ENCODE data around the gene AATF.

AATF gene

GRCh38 chr17:37019741-37020129 lies 71.0 kb downstream of the AATF start:
- TF ChIP-seq CTCF (conservative IDR thresholded peaks at IDR 0.05): no peak
- TF ChIP-seq ZFX (IDR thresholded peaks at IDR 0.05): no peak
- no peak overlapping the region for H3K27ac ChIP-seq

GRCh38 chr17:37024181-37024637 lies 75.5 kb downstream of the AATF start:
- TF ChIP-seq ZFX (IDR thresholded peaks at IDR 0.05): no peak
- no peak for TF ChIP-seq CTCF (conservative IDR thresholded peaks at IDR 0.05)
- peak overlapping the region; percentile 9 for H3K27ac ChIP-seq

GRCh38 chr17:37025238-37025637 lies 76.5 kb downstream of the AATF start:
- H3K27ac ChIP-seq: no peak overlapping the region
- TF ChIP-seq ZFX (IDR thresholded peaks at IDR 0.05) (no peak), CTCF (conservative IDR thresholded peaks at IDR 0.05) (no peak)

GRCh38 chr17:37025847-37026530 lies 77.2 kb downstream of the AATF start:
- no peak for TF ChIP-seq ZFX (IDR thresholded peaks at IDR 0.05)
- no peak overlapping the region for H3K27ac ChIP-seq

GRCh38 chr17:37026531-37026869 lies 77.7 kb downstream of the AATF start:
- H3K27ac ChIP-seq: no peak overlapping the region
- TF ChIP-seq ZFX (IDR thresholded peaks at IDR 0.05) (no peak), CTCF (conservative IDR thresholded peaks at IDR 0.05) (no peak)

GRCh38 chr17:37028040-37028439 lies 79.3 kb downstream of the AATF start:
- TF ChIP-seq ZFX (IDR thresholded peaks at IDR 0.05) (no peak), CTCF (conservative IDR thresholded peaks at IDR 0.05) (no peak)
- H3K27ac ChIP-seq: no peak overlapping the region

- TF ChIP-seq ZFX (IDR thresholded peaks at IDR 0.05) (no peak), CTCF (conservative IDR thresholded peaks at IDR 0.05) (no peak)
- H3K27ac ChIP-seq: no peak overlapping the region
Observed at GRCh38 chr17:37031493-37032083, 82.8 kb downstream of the AATF start.

All from C4-2B (cell line).